ENCODE results near the gene ST8SIA5. TPM values are rescaled to one million over a fixed set of nuclear protein-coding genes. Genes with fewer than 3 reads are reported as not detected.

The ST8SIA5 gene
- total RNA-seq, 2 experiments from 2014 or later, result not detected

- ChIA-PET POLR2A (no interaction called here), CTCF (no interaction called here)
- peaks cover 4% of the 10 kb centered on the region for H3K27me3 Mint-ChIP-seq
- ATAC-seq (no peak), DNase-seq (no peak)
- no peak overlapping the region for H3K4me3 Mint-ChIP-seq
- no peaks in the 10 kb centered on the region for H3K4me1 Mint-ChIP-seq
- no peak overlapping the region for H3K27ac Mint-ChIP-seq
- no peaks in the 10 kb centered on the region for H3K9me3 Mint-ChIP-seq (ENCODE audit: low read depth)
- H3K36me3 Mint-ChIP-seq (ENCODE audit: low read depth), result no peaks in the 10 kb centered on the region
- intact Hi-C loops (cut with DNase I, micrococcal nuclease), result no loop called here
These were observed 35.5 kb downstream of the ST8SIA5 start for GRCh38 chr18:46721331-46721730.

- ChIA-PET CTCF (no interaction called here), POLR2A (no interaction called here)
- H3K27ac Mint-ChIP-seq, result no peak overlapping the region
- no peak overlapping the region for H3K4me3 Mint-ChIP-seq
- H3K36me3 Mint-ChIP-seq (ENCODE audit: low read depth), result no peaks in the 10 kb centered on the region
- intact Hi-C loops (cut with DNase I, micrococcal nuclease), result no loop called here
- no peak for DNase-seq
- no peaks in the 10 kb centered on the region for H3K9me3 Mint-ChIP-seq (ENCODE audit: low read depth)
- no peak for ATAC-seq
- peaks cover 4% of the 10 kb centered on the region for H3K27me3 Mint-ChIP-seq
- no peaks in the 10 kb centered on the region for H3K4me1 Mint-ChIP-seq
These were observed 36.3 kb downstream of the ST8SIA5 start for GRCh38 chr18:46720521-46720920.

GRCh38 chr18:46720092-46720491 lies 36.8 kb downstream of the ST8SIA5 start:
- Mint-ChIP-seq H3K27ac (no peak overlapping the region), H3K36me3 (ENCODE audit: low read depth) (no peaks in the 10 kb centered on the region), H3K4me1 (no peaks in the 10 kb centered on the region), H3K4me3 (no peak overlapping the region), H3K9me3 (ENCODE audit: low read depth) (no peaks in the 10 kb centered on the region), H3K27me3 (peaks cover 4% of the 10 kb centered on the region)
- ATAC-seq, result no peak
- POLR2A ChIA-PET, result no interaction called here
- intact Hi-C loops (cut with DNase I, micrococcal nuclease), result no loop called here
- no peak for DNase-seq
- CTCF ChIA-PET, result no interaction called here

GRCh38 chr18:46719388-46719787 lies 37.5 kb downstream of the ST8SIA5 start:
- Mint-ChIP-seq H3K27me3 (peaks cover 4% of the 10 kb centered on the region), H3K4me3 (no peak overlapping the region), H3K36me3 (ENCODE audit: low read depth) (no peaks in the 10 kb centered on the region), H3K9me3 (ENCODE audit: low read depth) (no peaks in the 10 kb centered on the region), H3K4me1 (no peaks in the 10 kb centered on the region), H3K27ac (no peak overlapping the region)
- ChIA-PET CTCF (no interaction called here), POLR2A (no interaction called here)
- ATAC-seq (no peak), DNase-seq (no peak)
- intact Hi-C loops (cut with DNase I, micrococcal nuclease), result no loop called here

DNA sequence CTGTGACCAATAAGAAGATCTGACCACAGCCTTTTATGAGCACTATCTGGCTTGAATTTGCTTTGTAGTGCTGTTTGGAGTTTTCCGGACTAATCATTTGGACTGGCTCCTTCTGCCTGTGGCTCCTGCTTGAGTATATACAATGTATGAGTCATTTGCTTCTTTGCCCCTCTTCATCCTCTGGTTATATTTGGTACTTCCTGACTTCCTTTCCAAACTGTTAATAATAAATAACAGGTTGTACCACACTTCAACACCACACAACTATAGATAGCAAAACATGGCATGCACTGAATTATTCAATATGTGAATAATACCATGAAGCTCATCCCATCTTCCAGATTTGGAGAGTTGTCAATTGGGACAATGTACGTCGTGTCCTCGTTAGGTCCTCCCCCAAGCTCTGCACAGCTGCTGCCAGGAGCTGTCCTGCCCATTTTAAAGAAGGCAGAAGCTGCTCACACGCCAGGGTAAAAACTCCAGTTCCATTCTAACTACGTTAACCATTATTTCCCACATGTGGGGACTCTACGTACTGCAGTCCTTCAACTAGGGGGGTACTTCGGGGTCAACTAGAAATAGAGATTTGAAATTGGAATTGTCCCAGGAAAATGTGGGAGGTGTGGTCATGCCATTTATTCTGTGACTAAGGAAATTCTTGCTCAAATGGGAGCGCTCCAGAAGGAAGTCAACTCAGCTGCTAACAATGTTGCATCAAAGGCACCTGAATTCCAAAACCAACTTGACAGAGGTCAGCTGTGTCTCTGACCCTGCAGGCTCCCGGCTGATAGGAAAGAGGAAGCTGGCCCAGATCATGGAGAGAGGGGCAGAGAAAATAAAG lies 38.1 kb downstream of the ST8SIA5 start:
- Mint-ChIP-seq H3K4me1 (no peaks in the 10 kb centered on the region), H3K4me3 (no peak overlapping the region), H3K36me3 (ENCODE audit: low read depth) (no peaks in the 10 kb centered on the region), H3K9me3 (ENCODE audit: low read depth) (no peaks in the 10 kb centered on the region), H3K27me3 (peaks cover 4% of the 10 kb centered on the region), H3K27ac (no peak overlapping the region)
- ATAC-seq (no peak), DNase-seq (no peak)
- intact Hi-C loops (cut with DNase I, micrococcal nuclease), result no loop called here
- CTCF ChIA-PET, result no interaction called here
- POLR2A ChIA-PET, result no interaction called here

- Mint-ChIP-seq H3K4me1 (no peaks in the 10 kb centered on the region), H3K27ac (no peak overlapping the region), H3K27me3 (peaks cover 4% of the 10 kb centered on the region), H3K36me3 (ENCODE audit: low read depth) (no peaks in the 10 kb centered on the region), H3K4me3 (no peak overlapping the region), H3K9me3 (ENCODE audit: low read depth) (no peaks in the 10 kb centered on the region)
- POLR2A ChIA-PET, result no interaction called here
- ATAC-seq (no peak), DNase-seq (no peak)
- CTCF ChIA-PET, result no interaction called here
- intact Hi-C loops (cut with DNase I, micrococcal nuclease), result no loop called here
These were observed 40.0 kb downstream of the ST8SIA5 start for GRCh38 chr18:46716827-46717226.

DNA sequence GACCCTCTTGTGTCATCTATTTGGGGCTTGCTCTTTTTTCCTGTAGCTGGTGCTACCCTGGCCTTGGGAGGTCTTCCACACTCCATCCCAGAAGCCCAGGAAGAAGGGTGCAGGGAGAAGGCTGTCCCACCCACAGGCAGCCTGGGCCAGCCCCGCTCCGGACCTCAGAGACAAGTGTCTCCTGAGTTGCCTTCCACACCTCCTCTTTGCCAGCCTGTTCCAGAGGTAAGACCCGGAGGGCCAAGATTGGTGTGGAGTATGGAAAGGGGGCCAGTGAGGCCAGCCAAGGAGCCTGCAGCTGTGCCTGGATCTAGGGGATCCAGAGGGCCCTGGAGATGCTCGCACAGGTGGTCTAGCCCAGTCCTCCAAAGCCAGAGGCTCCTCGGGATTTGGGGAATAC lies 40.5 kb downstream of the ST8SIA5 start:
- Mint-ChIP-seq H3K27ac (no peak overlapping the region), H3K4me1 (no peaks in the 10 kb centered on the region), H3K36me3 (ENCODE audit: low read depth) (no peaks in the 10 kb centered on the region), H3K9me3 (ENCODE audit: low read depth) (no peaks in the 10 kb centered on the region), H3K27me3 (peaks cover 4% of the 10 kb centered on the region), H3K4me3 (no peak overlapping the region)
- ChIA-PET POLR2A (no interaction called here), CTCF (no interaction called here)
- no peak for DNase-seq
- ATAC-seq, result no peak
- intact Hi-C loops (cut with DNase I, micrococcal nuclease), result no loop called here

- no peaks in the 10 kb centered on the region for H3K36me3 Mint-ChIP-seq (ENCODE audit: low read depth)
- no peak overlapping the region for H3K4me3 Mint-ChIP-seq
- ATAC-seq, result no peak
- intact Hi-C loops (cut with DNase I, micrococcal nuclease), result no loop called here
- ChIA-PET POLR2A (no interaction called here), CTCF (interaction anchor here (1.0 kb wide), 1 partner anchor 9 kb away, joined by 3 read pairs; no protein-coding TSS in a partner anchor)
- H3K27me3 Mint-ChIP-seq, result peaks cover 4% of the 10 kb centered on the region
- H3K4me1 Mint-ChIP-seq, result no peaks in the 10 kb centered on the region
- H3K9me3 Mint-ChIP-seq (ENCODE audit: low read depth), result no peaks in the 10 kb centered on the region
- no peak for DNase-seq
- no peak overlapping the region for H3K27ac Mint-ChIP-seq
These were observed 41.8 kb downstream of the ST8SIA5 start for GRCh38 chr18:46715062-46715461.

- CTCF ChIA-PET, result no interaction called here
- no peak overlapping the region for H3K27ac Mint-ChIP-seq
- POLR2A ChIA-PET, result interaction anchor here (0.6 kb wide), 1 partner anchor 317 kb away, joined by 4 read pairs; no protein-coding TSS in a partner anchor
- intact Hi-C loops (cut with DNase I, micrococcal nuclease), result no loop called here
- no peaks in the 10 kb centered on the region for H3K36me3 Mint-ChIP-seq (ENCODE audit: low read depth)
- no peak overlapping the region for H3K4me3 Mint-ChIP-seq
- H3K9me3 Mint-ChIP-seq (ENCODE audit: low read depth), result no peaks in the 10 kb centered on the region
- DNase-seq (no peak), ATAC-seq (no peak)
- no peaks in the 10 kb centered on the region for H3K4me1 Mint-ChIP-seq
- no peaks in the 10 kb centered on the region for H3K27me3 Mint-ChIP-seq
These were observed 44.4 kb downstream of the ST8SIA5 start for GRCh38 chr18:46712406-46712805.

DNA sequence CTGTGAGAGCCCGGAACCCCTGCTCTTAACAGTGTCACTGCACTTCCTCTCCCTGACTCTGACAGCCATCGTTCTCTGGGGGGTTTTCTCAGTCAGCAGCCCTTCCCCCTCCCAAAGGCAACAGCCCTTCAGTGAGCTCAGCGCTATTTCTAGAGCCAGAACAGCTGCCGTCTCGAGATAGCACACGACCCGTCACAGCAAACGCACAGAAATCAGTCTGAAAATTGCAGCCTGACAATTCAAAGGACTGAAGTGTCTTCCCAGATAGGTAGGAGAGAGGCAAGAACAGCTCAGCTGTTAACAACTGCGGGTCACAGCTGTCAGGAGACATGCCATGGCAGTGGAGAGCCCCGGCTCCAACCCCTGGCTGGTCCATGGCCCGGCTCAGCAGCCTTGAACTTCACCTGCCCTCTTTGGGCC lies 45.4 kb downstream of the ST8SIA5 start:
- CTCF ChIA-PET, result no interaction called here
- DNase-seq (no peak), ATAC-seq (no peak)
- intact Hi-C loops (cut with DNase I, micrococcal nuclease), result no loop called here
- POLR2A ChIA-PET, result no interaction called here
- Mint-ChIP-seq H3K9me3 (ENCODE audit: low read depth) (no peaks in the 10 kb centered on the region), H3K4me3 (no peak overlapping the region), H3K27me3 (no peaks in the 10 kb centered on the region), H3K36me3 (ENCODE audit: low read depth) (no peaks in the 10 kb centered on the region), H3K27ac (no peak overlapping the region), H3K4me1 (no peaks in the 10 kb centered on the region)

DNA sequence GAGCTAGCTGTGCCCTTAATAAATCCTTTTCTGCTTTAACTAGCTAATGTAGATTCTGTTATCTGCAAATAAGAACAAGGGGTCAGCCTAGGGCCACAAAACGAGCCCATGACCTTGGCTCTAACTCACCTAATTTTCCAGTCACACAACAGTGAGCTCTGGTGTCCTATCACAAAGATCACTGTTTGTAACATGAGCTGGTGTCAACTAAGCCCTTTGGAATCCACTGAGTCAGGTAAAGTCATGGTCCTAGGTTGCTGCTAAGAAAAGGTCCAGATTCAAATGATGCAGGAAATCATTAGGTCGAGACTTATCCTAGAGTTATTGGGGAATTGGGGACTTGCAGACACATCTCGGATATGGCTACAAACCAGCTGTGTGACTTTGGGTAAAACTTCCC lies 49.9 kb downstream of the ST8SIA5 start:
- no peaks in the 10 kb centered on the region for H3K36me3 Mint-ChIP-seq (ENCODE audit: low read depth)
- H3K27ac Mint-ChIP-seq, result no peak overlapping the region
- ChIA-PET POLR2A (no interaction called here), CTCF (no interaction called here)
- H3K9me3 Mint-ChIP-seq (ENCODE audit: low read depth), result no peaks in the 10 kb centered on the region
- DNase-seq, result no peak
- H3K4me3 Mint-ChIP-seq, result no peak overlapping the region
- H3K27me3 Mint-ChIP-seq, result no peaks in the 10 kb centered on the region
- intact Hi-C loops (cut with DNase I, micrococcal nuclease), result no loop called here
- H3K4me1 Mint-ChIP-seq, result peaks cover 2% of the 10 kb centered on the region
- ATAC-seq, result no peak

DNA sequence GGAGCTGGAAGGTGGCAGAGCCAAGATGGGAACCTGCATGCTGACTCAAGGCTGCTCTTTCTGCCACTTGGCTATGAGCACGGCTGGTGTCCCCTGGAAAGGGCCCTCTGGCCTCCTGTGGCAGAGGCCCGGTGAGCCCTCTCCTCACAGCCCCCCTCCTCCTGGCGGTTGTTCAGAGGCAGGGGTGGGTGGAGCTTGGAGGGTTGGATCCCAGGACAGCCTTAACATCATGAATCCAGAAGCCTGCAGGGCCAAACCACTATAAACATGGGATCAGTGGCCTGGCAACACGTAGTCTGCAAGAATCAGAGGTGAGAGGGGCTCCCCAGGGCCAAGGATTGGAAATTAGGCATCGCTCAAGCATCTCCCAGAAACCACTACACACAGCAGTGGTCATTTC lies 51.3 kb downstream of the ST8SIA5 start:
- DNase-seq (no peak), ATAC-seq (no peak)
- no peaks in the 10 kb centered on the region for H3K27me3 Mint-ChIP-seq
- H3K27ac Mint-ChIP-seq, result no peak overlapping the region
- ChIA-PET CTCF (no interaction called here), POLR2A (interaction anchor here (0.7 kb wide), 1 partner anchor 500 kb away, joined by 4 read pairs; no protein-coding TSS in a partner anchor)
- H3K36me3 Mint-ChIP-seq (ENCODE audit: low read depth), result no peaks in the 10 kb centered on the region
- H3K4me3 Mint-ChIP-seq, result no peak overlapping the region
- intact Hi-C loops (cut with DNase I, micrococcal nuclease), result no loop called here
- no peaks in the 10 kb centered on the region for H3K9me3 Mint-ChIP-seq (ENCODE audit: low read depth)
- H3K4me1 Mint-ChIP-seq, result peaks cover 2% of the 10 kb centered on the region

All from activated CD4-positive, alpha-beta T cell treated with anti-CD3 and anti-CD28 coated beads for 36 hours (primary cell).